H1 (cell line): ENCODE results near the gene NIPAL4. TPM values are rescaled to one million over a fixed set of nuclear protein-coding genes. Genes with fewer than 3 reads are reported as not detected.

Experiments used
- CHD1 ChIP-seq: IDR thresholded peaks from 2 replicates; pipeline ENCODE4 v1.6.1; 2012; ENCODE audit warnings: low read depth, low read length, improper control_type of control experiment
- NANOG ChIP-seq: IDR thresholded peaks from 2 replicates; pipeline ENCODE4 v1.6.1; 2011; ENCODE audit warnings: low read length, low read depth, mild to moderate bottlenecking, inconsistent platforms; ENCODE audit not compliant: insufficient read depth, poor library complexity, severe bottlenecking
- SIX5 ChIP-seq: IDR thresholded peaks from 2 replicates; pipeline ENCODE4 v1.6.1; 2011; ENCODE audit warnings: mild to moderate bottlenecking, low read depth, low read length
- TAF1 ChIP-seq: IDR thresholded peaks from 2 replicates; pipeline ENCODE4 v1.6.1; 2011; ENCODE audit warnings: mild to moderate bottlenecking, low read depth, low read length
- TEAD4 ChIP-seq: IDR thresholded peaks from 2 replicates; pipeline ENCODE4 v1.6.1; 2012; ENCODE audit warnings: low read depth, low read length, inconsistent platforms, mixed read lengths
- polyA plus RNA-seq, 7 experiments: library from polyadenylated mRNA; depleted of rRNA in 3 of 7; stranded (reverse) in 5 of 7; unstranded in 2 of 7; fragments of >200 nt in 5 of 7; fragments of 200-250 nt in 2 of 7; gene quantifications; 1 replicate in 5 of 7; 2 replicates in 1 of 7; 4 replicates in 1 of 7; pipeline versions ENCODE4 v1.2.1 to v1.2.3, GENCODE V29; 2011 to 2013; ENCODE audit warnings: missing spikeins in 2 of 7, mixed read lengths in 2 of 7
- total RNA-seq: library from RNA; stranded (reverse); fragmentation: NEBNext Ultra II Directional; extraction: Animal tissue kit (Norgen Biotek cat#: 25700); gene quantifications from 2 replicates; pipeline ENCODE4 v1.2.1, GENCODE V29; 2021
- TF ChIP-seq, protein P1 (sequence below): IDR thresholded peaks from 2 replicates; pipeline ENCODE4 v1.6.1; 2011; ENCODE audit warnings: low read length, improper control_type of control experiment

The NIPAL4 gene
- total and polyA plus RNA-seq, 2 of the 8 experiments (the other 6 are each of a cell fraction or from before 2014, with no cell fraction given) = 0.09 to 0.20 TPM

DNA sequence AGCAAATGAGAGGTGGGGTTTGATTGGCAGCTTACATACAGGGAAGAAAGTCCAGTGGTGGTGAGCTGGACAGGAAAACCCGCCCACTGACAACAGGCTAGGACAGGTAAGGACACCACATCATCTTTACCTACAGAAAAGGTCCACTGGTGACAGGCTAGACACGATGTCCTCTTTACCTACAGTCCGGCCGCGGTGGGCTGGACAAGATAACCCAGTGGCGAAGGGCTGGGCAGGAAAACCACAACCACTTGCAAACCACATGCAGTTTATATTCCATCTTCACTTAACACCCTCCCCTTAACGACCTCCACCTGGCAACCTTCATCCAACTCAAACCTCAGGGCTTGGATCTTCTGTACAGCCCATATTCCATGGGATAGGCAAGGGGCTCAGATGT, 5.0 kb upstream of the NIPAL4 start (continued):
- TF ChIP-seq NANOG (no peak), CHD1 (no peak), SIX5 (no peak), TEAD4 (no peak), TAF1 (no peak)
- TF ChIP-seq, protein P1, sequence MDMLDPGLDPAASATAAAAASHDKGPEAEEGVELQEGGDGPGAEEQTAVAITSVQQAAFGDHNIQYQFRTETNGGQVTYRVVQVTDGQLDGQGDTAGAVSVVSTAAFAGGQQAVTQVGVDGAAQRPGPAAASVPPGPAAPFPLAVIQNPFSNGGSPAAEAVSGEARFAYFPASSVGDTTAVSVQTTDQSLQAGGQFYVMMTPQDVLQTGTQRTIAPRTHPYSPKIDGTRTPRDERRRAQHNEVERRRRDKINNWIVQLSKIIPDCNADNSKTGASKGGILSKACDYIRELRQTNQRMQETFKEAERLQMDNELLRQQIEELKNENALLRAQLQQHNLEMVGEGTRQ = no peak
